ENCODE results near the gene TMCO2.

TMCO2 gene

DNA sequence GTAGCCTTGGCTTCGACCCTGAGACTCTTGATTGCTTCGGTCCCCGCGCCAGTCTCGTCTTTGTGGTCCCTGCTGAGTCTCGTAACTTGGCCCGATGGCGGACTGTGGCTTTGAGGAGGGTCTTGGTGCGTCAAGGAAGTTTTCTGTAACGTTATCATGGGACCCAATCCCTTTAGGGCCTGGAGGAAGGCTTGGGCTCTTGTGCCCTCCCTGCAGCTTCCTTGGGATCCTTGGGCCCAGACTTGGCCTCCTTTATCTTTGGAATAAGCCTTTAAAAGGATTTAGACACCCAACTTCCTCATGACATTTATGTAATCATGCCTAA, 10.7 kb downstream of the TMCO2 start:
- no peak for DNase-seq

DNA sequence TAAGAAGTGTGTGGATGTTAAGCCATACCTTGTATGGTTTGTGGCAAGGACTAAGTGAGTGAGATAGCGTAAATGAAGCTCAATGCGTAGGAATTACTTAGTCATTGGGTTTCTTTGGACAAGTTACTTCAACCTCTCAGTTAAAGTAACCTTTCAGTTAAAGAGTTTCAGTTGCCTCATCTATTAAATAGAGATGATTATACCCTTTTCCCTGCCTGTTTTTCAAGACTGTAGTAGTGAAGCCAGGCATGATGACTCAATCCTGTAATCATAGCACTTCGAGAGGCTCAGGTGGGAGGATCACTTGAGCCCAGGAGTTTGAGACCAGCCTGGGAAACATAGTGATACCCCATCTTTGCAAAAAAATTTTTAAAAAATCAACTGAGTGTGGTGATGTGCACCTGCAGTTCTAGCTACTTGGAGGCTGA, 16.6 kb downstream of the TMCO2 start:
- DNase-seq, result no peak

DNA sequence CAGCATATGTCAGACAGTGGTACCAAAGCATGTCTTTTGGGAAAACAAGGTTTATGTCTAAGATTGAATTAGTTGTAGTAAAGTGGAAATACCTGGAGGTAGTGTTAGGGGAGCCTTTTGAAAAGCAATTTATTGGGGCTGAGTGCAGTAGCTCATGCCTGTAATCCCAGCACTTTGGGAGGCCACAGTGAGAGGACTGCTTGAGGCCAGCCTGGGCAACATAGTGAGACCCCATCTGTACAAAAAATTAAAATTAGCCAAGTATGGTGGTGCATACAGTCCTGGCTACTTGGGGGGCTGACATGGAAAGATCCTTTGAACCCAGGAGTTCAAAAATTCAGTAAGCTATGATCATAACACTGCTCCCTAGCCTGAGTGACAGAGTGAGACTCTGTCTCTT, 17.6 kb downstream of the TMCO2 start:
- DNase-seq, result no peak

DNA sequence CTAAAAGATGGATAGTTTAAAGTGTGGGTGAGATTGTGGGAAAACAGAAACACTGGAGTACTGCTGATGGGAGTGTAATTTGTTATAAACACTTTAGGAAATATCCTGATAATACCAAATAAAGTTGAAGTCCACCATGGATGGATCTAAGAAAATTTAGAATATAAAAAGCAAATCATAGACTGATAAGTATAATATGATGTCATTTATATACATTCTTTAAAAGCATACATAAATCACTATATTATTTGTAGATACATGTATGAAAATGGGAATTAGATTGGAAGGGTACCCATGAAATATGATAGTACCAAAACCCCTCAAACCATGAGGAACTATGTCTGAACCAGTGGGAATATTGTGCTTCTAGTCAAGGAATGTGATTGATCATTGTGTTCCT, 18.2 kb downstream of the TMCO2 start:
- no peak for DNase-seq

DNA sequence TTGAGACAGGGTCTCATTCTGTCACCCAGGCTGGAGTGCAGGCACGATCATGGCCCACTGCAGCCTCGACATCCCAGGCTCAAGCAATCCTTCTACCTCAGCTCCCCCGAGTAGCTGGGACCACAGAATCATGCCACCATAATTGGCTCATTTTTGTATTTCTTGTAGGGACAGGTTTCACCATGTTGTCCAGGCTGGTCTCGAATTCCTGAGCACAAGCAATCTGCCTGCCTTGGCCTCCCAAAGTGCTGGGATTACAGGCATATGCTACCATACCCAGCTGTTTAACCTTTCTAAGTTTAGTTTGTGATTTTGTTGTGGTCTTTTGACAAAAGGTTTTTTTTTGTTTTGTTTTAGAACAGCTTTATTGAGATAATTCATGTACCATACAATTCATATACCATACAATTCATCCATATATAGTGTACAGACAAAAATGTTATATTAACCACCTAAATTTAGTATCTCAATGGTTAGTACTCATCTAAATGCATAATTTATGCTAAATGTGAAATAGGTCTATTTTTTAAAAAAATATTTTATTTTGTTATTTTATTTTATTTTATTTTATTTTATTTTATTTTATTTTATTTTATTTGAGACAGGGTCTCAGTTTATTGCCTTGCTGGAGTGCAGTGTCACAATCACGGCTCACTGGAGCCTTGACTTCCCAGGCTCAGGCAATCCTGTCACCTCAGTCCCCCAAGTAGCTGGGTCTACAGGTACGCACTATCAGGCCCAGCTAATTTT, 19.2 kb downstream of the TMCO2 start:
- no peak for DNase-seq

DNA sequence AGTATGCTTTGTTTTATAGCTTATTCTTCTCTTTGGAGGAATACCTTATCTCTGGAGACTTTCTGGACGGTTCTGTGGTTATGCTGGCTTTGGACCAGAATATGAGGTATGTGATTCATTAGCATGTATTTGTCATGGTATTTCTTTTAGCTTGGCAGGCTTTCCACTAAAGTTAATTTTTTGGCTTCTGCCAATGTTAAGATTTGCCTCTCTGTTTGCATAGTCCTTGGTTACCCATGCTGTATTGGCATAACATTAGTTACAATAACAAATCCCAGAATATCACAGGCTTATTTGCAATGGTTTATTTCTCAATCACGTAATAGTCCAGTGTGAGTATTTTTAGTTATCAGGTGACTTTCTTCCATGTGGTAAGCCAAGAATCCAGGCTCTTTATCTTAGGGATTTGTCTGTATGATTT, 20.0 kb downstream of the TMCO2 start:
- DNase-seq, result no peak

DNA sequence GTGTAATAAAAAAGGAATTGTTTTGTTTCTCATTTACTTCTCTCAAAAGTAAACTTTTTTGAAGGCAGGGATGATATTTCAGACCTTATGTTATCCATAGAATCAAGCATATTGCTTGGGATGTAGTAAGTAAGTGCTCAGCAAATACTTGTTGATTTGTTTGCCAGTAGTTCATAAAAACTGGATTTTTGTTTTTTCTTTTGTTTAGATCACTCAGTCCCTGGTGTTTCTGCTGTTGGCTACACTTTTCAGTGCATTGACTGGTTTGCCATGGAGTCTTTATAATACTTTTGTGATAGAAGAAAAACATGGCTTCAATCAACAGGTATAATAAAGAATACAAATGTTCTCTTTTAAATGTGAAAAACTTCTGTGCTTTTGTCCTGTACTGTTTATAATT, 20.5 kb downstream of the TMCO2 start:
- no peak for DNase-seq

DNA sequence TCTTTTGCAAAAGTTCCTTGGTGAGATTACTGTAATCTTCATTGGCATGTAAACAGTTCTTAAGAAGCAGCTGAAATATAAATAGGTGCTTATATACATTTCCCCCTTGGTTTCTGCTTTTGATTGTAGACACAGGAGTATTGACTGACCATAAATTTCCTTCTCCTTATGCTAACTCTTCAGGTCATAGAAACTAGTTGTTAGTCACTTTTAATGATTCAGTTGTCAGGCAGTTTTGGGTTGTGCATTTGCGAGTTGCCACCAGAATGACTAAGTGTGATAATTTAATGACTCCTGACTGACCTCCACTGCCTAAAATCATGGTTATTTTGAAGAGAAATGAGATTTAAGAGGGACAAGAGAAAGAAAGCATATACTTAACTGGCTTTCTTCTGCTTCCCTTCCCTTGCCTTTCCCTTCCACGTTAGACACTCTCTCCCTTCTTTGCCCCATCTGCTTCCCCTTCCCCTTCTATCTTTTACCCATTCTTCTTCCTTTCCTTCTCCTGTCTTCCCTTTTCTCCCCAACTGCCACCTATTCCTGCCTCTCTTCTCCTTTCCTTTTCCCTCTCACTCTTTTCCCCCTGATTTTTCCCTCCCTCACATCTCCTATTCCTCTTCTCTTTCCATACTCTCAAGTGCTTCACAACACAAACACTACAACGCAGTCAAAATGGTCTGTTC, 22.6 kb downstream of the TMCO2 start:
- DNase-seq, result no peak

DNA sequence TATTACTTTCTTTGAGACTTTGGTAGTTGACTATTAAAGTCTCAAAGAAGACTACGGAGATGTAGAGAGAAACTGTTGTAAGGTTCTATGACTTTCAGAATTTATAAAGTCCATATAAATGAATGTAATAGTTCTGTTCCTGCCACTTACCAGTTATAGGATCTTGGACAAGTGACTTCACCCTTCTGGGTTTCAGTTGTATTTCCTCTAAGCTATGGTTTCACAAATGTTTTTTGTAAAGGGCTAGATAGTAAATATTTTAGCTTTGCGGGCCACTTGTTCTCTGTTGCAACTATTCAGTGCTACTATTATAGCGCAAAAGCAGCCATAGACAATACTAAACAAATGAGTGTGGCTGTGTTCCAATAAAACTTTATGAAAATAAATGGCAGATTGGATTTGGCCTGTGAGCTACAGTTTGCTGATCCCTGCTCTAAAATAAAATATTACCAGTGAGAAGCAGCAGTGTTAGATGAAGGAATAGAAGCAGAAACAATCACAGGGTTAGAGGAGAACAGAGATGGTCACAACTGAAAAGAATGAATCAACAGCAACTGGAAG, 25.0 kb downstream of the TMCO2 start:
- DNase-seq, result no peak

DNA sequence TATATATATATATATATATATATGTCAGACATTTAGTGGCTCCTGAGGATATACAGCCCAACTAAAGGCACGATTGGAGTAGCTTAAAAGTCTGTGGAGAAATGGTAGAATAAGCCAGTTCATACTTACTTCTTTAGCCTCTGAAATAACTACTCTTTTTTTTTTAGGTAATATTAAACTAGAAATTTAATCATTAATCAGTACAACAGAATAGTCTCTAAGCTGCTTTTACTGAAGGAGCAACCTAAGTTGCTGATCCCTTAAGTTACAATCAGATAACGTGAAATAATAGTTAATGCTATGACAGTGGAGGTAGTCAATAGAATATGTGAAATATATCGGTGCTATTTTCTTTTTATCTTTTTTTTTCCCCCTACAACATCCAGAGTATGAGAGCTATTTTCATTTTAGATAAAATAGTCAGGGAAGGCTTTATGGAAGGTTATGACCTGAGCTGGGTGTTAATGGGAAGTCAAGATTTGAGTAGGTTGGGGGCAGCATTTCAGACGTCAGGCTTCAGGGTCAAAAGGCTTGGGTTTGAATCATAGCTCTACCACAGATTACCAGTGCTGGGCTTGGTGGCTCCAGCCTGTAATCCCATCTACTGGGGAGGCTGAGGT, 25.9 kb downstream of the TMCO2 start:
- DNase-seq, result no peak

DNA sequence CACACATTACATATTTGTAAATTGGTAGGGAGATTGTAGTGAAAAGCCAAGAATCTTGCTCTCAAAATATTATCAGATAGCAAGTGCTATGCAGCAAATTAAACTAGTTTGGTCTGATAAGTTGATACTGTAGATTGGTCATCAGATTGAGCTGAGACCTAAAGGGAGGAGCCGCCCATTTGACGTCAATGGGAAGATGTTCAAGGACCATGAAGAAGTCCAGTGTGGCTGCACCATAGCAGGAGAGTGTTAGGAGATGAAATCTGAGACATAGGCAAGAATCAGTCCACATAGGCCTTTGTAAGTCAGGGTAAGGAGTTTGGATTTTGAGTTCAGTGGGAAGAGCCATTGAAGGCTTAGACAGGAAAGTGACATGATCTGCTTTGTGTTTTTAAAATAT, 26.6 kb downstream of the TMCO2 start:
- no peak for DNase-seq

DNA sequence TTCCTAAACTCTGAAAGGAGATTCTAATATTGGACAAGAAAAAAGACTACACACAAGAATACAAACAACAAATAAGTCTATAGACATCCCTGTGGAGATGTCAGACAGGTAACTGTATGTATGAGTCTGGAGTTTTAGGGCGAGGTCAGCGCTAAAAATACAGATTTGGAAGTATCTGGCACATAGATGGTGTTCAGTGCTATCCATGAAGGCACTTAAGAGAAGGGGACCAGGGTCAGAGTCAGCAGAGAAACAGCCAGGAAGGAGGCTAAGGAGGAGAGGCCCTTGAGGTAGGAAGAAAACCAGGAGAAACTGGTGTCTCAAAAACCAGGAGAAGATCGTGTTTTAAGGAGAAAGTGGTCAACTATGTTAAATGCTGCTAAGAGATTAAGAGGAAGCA, 28.4 kb downstream of the TMCO2 start:
- no peak for DNase-seq

DNA sequence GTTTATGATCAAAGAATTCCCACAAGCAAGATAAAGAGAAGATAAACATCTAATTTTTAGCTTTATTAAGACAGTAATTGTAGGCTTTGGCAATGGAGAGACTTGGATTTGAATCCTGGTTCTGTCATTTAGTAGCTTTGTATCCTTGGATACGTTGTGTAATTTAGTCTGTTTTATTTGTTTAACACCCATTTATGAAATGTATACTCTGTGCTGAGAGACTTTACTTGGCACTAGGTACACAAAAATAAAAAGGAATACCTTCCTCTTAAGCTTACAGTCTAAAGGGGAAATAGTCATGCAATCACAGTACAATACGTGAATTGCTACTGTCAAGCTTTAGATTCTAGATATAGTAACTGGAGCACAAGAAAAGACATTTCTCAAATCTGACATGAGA, 34.1 kb downstream of the TMCO2 start:
- DNase-seq, result no peak

DNA sequence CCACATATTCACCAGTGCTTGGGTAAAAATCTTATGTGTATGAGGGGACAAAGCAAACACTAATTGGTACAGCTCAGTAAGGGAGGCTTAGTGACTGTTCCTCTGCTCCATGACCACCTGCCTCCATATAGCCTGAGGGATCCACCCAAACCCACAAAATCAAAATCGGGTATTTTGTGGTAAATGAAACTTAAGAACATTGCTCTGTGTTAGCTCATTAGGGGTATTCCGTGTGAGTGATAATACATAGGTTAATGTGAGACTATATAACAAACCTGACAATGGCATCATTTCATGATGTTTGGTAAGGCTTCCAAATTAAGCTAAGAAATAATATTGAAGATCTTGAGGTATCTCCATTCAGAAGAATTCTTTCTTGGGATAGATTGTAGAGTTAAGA, 43.6 kb downstream of the TMCO2 start:
- no peak for DNase-seq

DNA sequence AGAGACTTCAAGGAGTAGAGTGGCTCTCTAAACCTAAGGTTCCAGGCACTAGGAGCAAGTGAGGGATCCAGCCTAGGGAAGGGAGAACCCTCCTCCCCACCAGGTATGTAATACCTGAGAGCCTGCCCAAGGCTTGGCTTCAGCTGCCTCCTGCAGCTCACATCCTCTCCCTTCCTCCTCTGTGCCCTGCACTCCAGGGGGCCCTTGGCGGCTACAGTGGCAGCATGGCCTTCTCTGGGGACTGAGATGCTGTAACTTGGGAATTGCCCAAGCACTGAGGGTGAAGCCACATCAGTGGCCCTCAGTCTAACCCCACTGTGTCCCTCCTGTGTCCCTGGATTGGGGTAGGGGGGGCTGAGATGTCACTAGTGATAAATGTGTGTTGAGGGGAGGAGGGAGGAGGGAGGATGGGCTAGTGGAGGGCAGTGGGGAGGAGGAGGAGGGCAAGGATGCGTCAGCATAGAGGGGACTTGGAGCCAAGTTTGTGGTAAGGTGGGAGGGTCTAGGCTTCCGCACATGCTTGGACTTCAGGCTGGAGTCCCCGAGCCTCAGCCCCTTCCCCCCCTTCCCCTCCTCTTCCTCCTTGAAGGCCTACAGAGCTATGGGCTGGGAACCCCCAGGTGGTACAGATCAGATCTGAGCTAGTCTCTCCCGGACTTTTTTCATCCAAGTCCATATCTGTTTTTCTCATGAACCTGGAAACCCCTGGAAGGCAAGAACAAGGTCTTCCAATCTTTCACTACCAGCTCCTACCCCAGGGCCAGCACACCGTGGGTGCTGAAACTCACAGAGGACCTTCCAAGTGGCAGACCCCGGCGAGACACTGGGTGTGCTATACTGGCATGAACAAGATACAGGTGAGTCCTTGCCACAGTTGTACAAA, 51.9 kb downstream of the TMCO2 start:
- no peak for DNase-seq

DNA sequence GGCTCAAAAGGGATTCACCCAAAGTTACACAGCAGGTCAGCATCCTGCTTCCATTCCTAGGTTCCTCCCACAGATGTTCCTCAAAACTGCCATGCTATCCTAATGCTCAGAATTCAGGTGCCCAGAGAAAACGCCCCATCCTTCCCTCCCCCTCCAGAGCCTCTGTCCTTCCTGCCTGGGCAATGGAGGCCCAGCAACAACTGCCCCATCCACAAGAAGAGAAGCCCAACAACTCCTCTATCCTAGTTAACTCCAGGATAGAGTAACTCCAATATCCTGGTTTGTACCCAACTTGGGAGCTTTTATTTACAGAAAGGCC, 52.5 kb downstream of the TMCO2 start:
- no peak for DNase-seq

DNA sequence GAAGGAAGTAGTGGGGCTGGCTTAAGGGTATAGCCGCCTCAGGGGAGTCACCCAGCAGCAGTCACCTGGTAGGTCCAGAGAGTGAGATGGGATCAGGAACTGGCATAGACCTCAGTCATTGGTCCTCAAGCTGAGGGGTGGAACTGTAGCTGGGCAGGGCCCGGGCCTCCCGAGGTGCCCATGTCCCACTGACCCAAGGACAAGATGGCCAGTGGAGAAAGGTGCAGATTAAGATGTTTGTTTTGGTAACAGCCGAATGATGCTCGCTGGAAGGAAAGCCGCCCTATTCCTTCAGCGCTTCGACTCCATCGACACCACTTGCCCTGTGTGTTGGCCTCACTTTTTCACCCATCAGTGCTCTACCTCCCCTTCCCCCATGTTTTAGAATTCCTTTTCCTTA, 52.9 kb downstream of the TMCO2 start:
- DNase-seq, result no peak

DNA sequence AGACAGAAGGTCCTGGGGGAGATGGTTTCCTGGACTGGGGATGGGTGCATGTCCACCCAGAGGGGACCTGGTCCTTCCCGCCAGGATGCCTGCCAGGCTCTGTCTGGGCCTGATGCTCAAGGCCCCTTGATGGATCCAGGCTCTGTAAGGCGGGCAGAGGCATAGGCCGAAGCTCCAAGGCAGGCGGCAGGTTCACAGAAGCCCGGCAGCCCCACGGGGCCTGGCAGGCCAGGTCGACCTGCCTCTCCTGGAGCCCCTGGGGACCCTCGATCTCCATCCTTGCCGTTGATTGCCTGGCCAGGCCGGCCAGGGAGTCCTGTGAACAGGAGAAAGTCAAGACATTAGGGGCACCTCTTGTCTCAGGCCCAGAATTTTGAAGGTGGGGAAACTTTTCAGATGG, 53.3 kb downstream of the TMCO2 start:
- no peak for DNase-seq
